DOHH2 (cell line): ENCODE results near the gene FARS2.

Experiments used
- CTCF ChIP-seq: fragments of 200-600 bp; sonication (generic); IDR thresholded peaks from one replicate; pipeline ENCODE4 v1.5.1; 2014; ENCODE audit warnings: antibody characterized with exemption, mild to moderate bottlenecking, low read depth, low read length; ENCODE audit not compliant: poor library complexity, severe bottlenecking
- EZH2phosphoT487 ChIP-seq: fragments of 200-600 bp; sonication (generic); IDR thresholded peaks from 2 replicates; pipeline ENCODE4 v1.6.1; 2017; ENCODE audit warnings: borderline replicate concordance, mild to moderate bottlenecking, antibody characterized with exemption, low read length, moderate library complexity, mixed read lengths

GRCh38 chr6:5550631-5551030 lies 289.3 kb downstream of the FARS2 start:
- TF ChIP-seq CTCF: no peak
- TF ChIP-seq EZH2phosphoT487: no peak
